Measurements from ENCODE around the gene GNG4. TPM values are rescaled to one million over a fixed set of nuclear protein-coding genes. Genes with fewer than 3 reads are reported as not detected.

Gene GNG4
- polyA plus RNA-seq: 42.4 and 56.8 TPM in 2 replicates

DNA sequence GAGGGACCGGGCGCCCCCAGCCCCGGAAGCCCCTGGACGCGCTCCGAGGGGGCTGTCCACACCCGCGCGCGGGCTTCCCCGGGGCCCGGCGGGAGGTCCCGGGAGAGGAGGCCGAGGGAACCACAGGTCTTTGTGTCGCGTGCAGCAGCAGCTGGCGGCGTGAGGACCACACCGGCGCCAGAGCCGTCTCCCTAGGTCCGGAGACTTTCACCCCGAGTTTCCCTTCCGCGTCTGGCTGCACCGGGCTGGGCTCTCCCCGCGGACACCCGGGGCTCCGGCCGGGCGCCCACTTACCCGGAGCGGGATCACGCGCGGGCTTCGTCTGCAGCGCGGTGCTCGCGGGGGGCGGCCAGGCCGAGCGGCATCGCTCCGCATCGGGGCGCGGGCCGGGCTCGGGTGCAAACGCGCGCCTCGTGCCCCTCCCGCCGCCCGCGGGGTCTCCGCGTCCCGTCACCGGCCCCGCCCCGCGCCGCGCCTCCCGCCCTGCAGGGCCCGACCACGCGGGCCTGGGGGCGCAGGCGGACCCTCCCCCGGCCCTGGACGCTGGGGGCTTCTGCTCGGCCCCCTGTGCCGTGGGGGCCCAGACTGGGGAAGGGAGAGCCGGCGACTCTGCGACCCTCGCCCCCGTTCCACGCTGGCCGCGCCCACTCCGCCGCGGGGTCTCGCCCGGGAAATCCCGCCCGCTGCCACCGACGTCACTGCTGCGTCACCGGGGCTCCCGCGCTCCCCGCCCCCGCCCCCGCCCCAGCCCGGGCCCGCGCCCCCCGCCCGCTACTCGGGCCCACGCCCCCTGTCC, at the start of gene GNG4:
TSS of gene GNG4 (minus strand) at position 417 of the 796 bp plus-strand sequence. CDS start 65,946 bp downstream, outside the sequence.

DNA sequence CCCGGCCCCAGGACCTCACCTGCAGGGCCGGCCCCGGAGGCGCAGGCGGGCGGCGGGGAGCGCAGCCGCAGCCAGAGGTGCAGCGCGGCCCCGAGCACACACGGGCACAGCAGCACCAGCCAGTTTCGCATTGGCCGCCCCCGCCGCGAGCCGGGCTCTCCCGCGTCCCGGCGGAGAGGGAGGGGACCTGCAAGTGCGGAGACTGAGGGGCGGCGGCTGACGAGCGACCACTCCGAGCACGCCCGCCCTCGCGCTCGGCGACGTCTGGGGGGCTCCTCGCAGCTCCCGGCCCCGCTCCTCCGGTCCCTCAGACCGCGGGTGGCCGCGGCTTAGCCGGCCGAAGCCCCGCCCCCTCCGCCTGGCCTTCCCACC, 145.5 kb downstream of the GNG4 start, which contains the start of gene B3GALNT2:
TSS of gene B3GALNT2 (minus strand) at position 331 of the 372 bp plus-strand sequence. CDS start at position 131, 200 bp downstream.

Other genes starting within 250 kb of the GNG4 start
- 40.6 and 42.1 TPM in 2 replicates for gene B3GALNT2, start 145.3 kb downstream of the GNG4 start, polyA plus RNA-seq
- 29.4 and 30.0 TPM in 2 replicates for gene LYST, start 217.1 kb upstream of the GNG4 start, polyA plus RNA-seq

All from Purkinje cell (primary cell).